Activated CD4-positive, alpha-beta T cell treated with anti-CD3 and anti-CD28 coated beads, Interleukin-10, Interleukin-2, amounts not matched to agents 100 ng/mL and 50 ng/mL, durations not matched to agents 16 hours and 8 hours (primary cell): ENCODE data around the gene MZT2B.
"Not testable (repeated sequence)": the region's sequence is repeated elsewhere in the genome, so short reads cannot be mapped to it uniquely, and the experiment has no call there.

Source experiments
- DNase-seq: peaks from one replicate; pipeline ENCODE4 v3.0.0-alpha.2; 2020

Gene MZT2B

GRCh38 chr2:130220505-130220904 is 38.4 kb downstream of the MZT2B start:
- not testable (repeated sequence) for DNase-seq

- DNase-seq: peak; percentile 37
Measured at GRCh38 chr2:130222523-130222922, 40.5 kb downstream of the MZT2B start.

GRCh38 chr2:130228005-130228404 is 45.9 kb downstream of the MZT2B start:
- not testable (repeated sequence) for DNase-seq

- not testable (repeated sequence) for DNase-seq
Measured at GRCh38 chr2:130228467-130229160, 46.6 kb downstream of the MZT2B start.

- peak; percentile 41 for DNase-seq
Measured at GRCh38 chr2:130229161-130229510, 47.1 kb downstream of the MZT2B start.

- DNase-seq: not testable (repeated sequence)
Measured at GRCh38 chr2:130230376-130230775, 48.3 kb downstream of the MZT2B start.

GRCh38 chr2:130230907-130231306 is 48.8 kb downstream of the MZT2B start:
- DNase-seq: not testable (repeated sequence)

- no peak for DNase-seq
Measured at GRCh38 chr2:130231656-130232055, 49.6 kb downstream of the MZT2B start.

- not testable (repeated sequence) for DNase-seq
Measured at GRCh38 chr2:130233066-130233465, 51.0 kb downstream of the MZT2B start.

GRCh38 chr2:130239581-130239980 is 57.5 kb downstream of the MZT2B start:
- not testable (repeated sequence) for DNase-seq
